ENCODE measurements around the gene MXRA7.
A peak's percentile ranks its signal among the peaks of the same experiment; 100 is the strongest.

MXRA7 gene

GRCh38 chr17:76695059-76695831, 15.5 kb downstream of the MXRA7 start:
- DNase-seq: no peak

DNA sequence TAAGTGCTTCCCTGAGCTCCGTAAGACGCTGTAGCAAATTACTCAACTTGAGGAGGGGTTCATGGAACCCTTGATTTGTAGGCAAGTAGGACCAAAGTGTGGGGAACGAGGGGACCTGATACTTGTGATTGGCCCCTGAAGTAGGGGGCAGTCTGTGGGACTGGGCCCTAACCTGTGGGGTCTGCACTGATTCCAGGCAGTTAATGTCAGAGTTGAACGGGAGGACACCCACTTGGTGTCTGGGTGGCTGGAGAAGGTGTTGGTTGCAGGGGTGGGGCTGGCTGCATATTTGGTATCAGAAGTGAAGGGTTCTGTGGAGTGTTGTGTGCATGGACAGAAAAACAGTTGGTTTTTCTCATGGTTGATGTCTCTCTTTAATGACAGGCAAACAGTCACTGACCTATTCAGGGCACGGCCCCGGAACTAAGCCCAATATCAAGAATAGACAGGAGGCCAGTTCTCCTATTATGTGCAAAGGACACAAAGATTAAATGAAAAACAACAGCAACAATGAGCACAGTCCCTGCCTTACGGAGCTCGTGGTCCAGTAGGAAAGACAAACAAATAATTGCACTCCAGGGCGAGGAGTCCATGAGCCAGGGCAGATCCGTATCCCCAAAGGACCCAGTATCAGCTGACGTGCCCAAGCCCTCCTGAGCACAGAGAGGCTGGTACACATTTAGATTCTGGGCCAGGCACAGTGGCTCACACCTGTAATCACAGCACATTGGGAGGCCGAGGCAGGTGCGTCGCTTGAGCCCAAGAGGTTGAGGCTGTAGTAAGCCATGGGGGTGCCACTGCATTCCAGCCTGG, 19.2 kb downstream of the MXRA7 start:
- no peak for DNase-seq

DNA sequence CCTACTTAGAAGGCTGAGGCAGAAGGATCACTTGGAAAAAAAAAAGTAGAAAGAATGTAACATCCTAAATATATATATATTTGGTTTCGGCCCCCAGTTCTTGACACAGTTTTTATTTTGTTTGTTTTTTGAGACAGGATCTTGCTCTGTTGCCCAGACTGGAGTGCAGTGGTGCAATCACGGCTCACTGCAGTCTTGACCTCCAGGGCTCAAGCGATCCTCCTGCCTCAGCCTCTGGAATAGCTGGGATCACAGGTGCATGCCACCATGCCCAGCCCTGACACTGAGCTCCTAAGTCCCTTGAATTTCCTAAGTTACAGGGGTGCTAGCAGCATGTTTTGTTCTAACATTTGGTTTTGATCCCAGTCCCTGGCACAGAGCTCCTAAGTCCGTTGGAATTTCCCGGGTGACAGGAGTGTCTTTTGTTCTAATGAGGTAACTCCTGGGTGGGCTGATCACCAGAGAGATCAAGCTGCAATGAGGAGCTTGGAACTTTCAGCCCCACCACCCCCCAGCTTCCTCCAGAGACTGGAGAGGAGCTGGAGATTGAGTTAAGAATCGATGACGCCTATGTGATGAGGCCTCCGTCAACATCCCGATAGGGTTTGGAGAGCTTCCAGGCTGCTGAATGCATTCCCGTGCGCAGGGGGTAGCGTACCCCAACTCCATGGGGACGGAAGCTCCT, 20.0 kb downstream of the MXRA7 start:
- no peak for DNase-seq

GRCh38 chr17:76689859-76690258, 20.9 kb downstream of the MXRA7 start:
- no peak for DNase-seq

DNA sequence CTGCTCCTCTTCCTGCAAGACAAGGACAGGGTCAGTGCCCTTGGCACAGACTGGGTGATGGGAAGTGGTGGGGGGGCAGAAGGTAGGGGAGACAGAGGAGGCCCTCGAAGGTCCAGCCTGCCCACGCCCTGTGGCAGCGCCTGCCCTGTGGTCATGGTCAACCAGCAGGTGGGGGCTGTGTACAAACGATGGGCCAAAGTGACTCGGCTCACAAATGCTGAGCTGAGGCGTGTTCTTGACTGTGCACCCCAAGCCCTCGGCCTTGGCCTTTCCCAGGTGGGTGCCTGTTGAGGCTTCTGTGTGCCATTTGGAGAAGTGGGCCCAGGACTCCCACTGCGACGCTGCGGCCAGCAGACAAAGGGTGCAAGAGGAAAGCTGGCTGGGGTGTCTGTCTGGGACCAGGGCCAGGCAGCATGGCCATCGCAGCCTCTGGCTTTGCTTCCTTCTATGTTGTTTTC, 22.6 kb downstream of the MXRA7 start:
- DNase-seq: no peak

GRCh38 chr17:76687298-76688164, 23.2 kb downstream of the MXRA7 start:
- no peak for DNase-seq

GRCh38 chr17:76686538-76687297, 24.0 kb downstream of the MXRA7 start:
- no peak for DNase-seq

GRCh38 chr17:76685846-76686245, 24.9 kb downstream of the MXRA7 start:
- DNase-seq: no peak

DNA sequence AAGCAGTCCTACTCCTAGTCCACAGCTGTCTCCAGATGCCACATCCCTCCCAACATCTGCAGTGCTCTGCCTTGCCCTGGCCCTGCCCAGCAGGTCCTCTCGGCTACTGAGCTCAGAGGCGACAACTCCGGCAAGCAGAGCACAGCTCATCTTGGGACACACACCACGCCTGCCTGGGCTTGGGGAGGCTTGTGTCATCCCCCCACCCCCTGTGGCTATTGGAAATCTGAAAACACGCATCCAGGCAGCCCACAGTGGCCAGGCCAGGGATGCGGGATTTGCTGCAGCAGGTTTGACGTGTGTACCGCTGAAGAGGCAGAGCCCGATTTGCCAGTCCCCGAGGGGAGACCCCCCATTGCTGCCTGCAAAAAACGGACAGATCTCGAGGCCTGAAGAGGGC, 25.4 kb downstream of the MXRA7 start:
- no peak for DNase-seq

DNA sequence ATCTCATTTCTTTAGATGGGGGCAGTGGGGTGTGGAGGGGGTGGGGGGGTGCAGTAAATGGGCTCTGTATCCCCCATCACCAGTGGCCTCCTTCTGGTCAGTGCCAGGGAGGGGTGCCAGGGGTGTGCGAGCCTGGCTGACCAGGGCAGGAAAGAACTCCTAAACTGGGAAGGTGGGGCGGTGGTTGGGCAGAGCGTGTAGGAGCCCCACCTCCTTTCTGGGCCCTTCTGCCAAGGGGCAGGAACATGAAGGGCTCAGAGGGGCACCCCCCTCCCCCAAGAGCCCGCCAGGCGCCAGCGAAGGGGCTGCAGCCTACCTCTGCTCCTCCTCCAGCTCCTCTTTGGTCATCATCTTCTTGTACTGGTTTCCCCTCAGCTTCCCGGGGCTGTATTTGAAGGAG, 26.0 kb downstream of the MXRA7 start:
- DNase-seq: no peak

DNA sequence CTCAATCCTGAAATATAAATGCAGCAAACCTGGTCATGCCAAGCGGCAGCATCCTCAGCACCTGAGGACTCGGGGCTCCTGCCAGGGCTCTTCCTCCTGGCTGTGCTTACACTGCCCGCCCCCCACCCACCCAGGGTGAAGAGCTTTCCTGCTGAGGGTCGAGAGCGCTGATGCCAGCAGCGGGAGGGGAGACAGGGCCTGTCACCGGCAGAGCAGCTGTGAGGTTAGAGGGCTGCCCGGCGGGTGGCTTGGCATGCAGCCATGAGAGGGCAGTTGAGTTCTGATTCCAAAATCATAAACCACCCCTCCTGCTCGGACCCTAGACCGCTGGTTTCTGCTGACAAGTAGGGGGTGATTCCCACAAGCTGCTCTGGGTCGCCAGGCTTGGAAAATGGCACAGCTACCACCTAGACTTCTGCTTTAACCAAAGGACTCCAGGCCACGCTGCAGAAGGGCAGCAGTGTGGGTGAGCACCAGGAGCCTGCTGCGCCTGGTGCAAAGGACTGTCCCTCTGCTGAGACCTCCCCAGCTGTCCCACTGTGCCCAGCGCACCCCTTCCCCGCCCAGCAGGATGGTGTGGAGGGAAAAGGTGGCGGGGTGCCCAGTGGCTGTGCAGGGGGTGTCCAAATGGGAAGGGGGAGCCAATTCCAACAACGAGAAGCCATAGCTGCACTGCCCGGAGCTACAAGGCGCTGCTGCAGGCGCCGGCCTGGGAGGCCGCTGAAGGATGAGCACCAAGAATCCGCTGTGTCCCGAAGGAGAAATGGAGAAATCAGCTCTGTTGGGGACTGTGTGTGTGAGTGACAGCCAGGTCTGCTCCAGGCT, 26.6 kb downstream of the MXRA7 start:
- DNase-seq: no peak

DNA sequence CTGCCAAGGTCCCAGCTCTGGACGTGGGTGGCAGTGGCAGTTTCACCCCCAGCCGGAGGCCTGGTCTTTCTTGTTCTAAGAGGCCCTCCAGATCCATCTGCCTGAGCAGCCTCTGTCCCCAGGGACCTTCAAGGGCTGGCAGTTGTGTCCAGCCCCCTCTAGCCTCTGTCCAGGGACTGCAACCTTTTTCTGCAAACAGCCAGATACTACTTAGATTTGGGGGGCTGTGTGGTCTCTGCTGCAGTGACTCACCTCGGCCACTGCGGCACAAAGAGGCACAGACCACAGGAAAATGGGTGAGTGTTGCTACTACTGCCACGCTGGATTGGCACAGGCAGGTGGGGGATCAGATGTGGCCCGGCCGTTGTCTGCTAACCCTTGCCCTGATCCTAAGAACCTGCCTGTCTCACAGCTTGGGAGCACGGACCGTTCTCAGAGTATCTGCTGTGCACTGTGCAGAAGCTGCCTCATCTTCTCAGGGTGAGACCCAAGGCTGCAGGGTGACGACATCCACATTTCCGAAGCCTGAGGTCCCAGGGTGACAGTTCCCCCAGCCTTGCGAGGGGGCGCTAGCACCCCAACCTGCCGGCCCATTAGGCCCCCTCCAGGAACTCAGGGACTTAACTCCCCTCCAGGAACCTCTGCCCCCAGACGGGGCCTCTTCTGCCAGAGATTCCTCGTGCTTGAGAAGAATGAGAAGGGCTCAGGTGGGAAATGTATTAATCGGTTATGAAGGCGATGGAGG, 27.6 kb downstream of the MXRA7 start:
- no peak for DNase-seq

- no peak for DNase-seq
These were observed 28.5 kb downstream of the MXRA7 start for GRCh38 chr17:76682296-76682695.

DNA sequence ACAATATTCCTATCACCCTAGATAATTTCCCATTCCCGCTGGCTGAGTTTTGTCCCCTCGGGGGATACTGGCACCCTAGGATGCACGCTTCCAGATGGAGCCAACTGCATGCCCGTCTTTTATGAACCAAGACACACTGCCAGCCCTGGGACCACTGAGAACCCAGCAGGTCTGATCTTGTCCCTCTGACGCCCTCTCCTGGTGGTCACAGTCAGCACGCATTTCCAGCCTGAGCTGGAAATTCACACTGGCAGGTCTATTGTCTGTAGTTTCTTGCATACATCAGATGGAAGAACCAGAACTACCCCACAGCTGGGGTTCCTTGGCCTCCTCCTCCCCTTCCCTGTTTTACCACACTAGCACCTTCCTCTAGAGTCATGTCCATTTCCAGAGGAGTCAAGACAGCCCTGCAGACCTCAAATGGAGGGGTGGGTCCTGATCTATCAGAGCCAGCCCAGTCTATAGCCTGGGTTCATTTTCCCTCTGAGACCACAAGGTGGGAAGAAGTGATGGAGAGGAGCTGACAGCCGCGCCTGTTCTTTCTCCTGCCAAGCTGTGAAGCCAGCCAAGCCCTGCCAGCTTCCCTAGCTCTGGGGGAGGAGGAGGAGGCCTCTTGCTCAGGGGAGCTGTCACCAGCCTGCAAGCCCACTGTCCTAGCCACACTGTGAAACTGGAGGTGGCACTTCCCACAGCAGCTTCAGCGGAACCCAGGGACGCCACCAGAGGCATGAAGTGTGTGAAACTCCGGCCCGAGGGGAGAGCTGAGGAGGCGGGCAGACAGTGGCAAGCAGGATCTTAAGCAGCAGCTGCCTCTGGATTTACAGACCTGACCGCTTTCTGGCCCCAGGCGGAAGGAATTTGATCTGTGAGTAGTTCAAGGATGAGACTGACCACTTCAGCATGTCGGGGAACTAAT, 29.3 kb downstream of the MXRA7 start:
- peak; percentile 58 for DNase-seq

GRCh38 chr17:76679239-76679638, 31.5 kb downstream of the MXRA7 start:
- peak; percentile 38 for DNase-seq

GRCh38 chr17:76678330-76678729, 32.4 kb downstream of the MXRA7 start:
- no peak for DNase-seq

DNA sequence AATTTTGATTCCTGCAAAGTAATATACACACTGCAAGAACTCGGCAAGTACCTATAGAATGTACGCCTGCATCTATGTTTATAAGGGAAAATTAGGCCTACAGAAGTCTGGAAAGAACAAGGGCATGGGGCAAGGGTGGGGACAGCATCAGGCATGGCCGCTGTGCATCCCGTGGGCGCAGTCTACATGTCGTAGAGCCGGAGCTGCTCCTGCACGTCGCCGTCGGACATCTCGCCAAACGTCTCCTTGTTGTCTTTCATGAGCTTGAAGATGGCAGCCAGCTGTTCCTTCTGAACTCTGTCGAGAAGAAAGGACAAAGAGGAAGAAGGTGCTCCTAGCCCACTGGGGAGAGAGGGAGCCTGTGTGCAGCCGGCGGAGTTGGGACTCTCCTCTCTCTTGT, 33.4 kb downstream of the MXRA7 start:
- DNase-seq: no peak

DNA sequence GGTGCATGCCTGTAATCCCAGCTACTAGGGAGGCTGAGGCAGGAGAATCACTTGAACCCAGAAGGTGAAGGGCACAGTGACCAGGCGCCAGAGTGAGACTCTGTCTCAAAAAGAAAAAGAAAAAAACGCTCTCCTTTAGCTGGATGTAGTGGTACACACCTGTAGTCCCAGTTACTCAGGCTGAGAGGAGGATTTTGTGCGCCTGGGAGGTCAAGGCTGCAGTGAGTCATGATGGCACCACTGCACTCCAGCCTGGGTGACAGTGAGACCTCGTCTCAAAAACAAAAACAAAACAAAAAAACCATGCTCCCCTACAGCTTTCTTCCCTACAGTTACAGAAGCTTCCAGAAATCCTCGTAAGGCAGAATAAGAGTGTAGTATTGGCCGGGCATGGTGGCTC, 34.1 kb downstream of the MXRA7 start:
- DNase-seq: no peak

GRCh38 chr17:76675648-76676047, 35.1 kb downstream of the MXRA7 start:
- DNase-seq: no peak
